RWPE2 (cell line): Measurements from ENCODE around the gene ADAMTS9.

Experiments used
- ATAC-seq: fragments of 200-7000 bp; cut with Tn5 transposase; 3 replicates; pipeline ENCODE4 v1.9.1; 2021; ENCODE audit warnings: low read depth
- DNase-seq: peaks from one replicate; pipeline ENCODE4 v3.0.0-alpha.2; 2020; ENCODE audit warnings: low spot score
- H3K27ac ChIP-seq: fragments of 450-650 bp; 2 replicates; pipeline ENCODE4 v1.5.1; 2017; ENCODE audit warnings: mild to moderate bottlenecking; ENCODE audit not compliant: poor library complexity, severe bottlenecking
- H3K27me3 ChIP-seq: fragments of 250-450 bp; sonication (Bioruptor Pico); 2 replicates; pipeline ENCODE4 v1.5.1; 2021; ENCODE audit warnings: mild to moderate bottlenecking, moderate library complexity; ENCODE audit not compliant: insufficient read depth, poor library complexity, severe bottlenecking
- H3K36me3 ChIP-seq: fragments of 250-450 bp; sonication (Bioruptor Pico); 2 replicates; pipeline ENCODE4 v1.5.1; 2020; ENCODE audit warnings: low read depth, mild to moderate bottlenecking, moderate library complexity
- H3K4me1 ChIP-seq: fragments of 250-450 bp; sonication (Bioruptor Pico); 2 replicates; pipeline ENCODE4 v1.5.1; 2021; ENCODE audit warnings: mild to moderate bottlenecking, moderate library complexity; ENCODE audit not compliant: insufficient read depth, poor library complexity, severe bottlenecking
- H3K4me3 ChIP-seq: fragments of 250-450 bp; sonication (Bioruptor Pico); 2 replicates; pipeline ENCODE4 v1.5.1; 2021; ENCODE audit warnings: mild to moderate bottlenecking, moderate library complexity; ENCODE audit not compliant: severe bottlenecking
- H3K9me3 ChIP-seq: fragments of 250-450 bp; sonication (Bioruptor Pico); 2 replicates; pipeline ENCODE4 v1.5.1; 2021; ENCODE audit warnings: mild to moderate bottlenecking, moderate library complexity; ENCODE audit not compliant: severe bottlenecking
- CTCF ChIP-seq: fragments of 450-650 bp; IDR thresholded peaks from one replicate; pipeline ENCODE4 v1.5.1; 2017; ENCODE audit warnings: mild to moderate bottlenecking, moderate library complexity; ENCODE audit not compliant: poor library complexity, severe bottlenecking

ADAMTS9 gene

GRCh38 chr3:64616953-64617352 lies 70.8 kb downstream of the ADAMTS9 start:
- no peak overlapping the region for H3K27ac ChIP-seq
- no peaks in the 10 kb centered on the region for H3K36me3 ChIP-seq
- no peak for ATAC-seq
- H3K4me1 ChIP-seq, result no peaks in the 10 kb centered on the region
- no peak overlapping the region for H3K4me3 ChIP-seq
- no peak for DNase-seq
- H3K27me3 ChIP-seq, result peaks cover 4% of the 10 kb centered on the region
- TF ChIP-seq CTCF, result no peak
- H3K9me3 ChIP-seq, result no peaks in the 10 kb centered on the region

- Histone ChIP-seq H3K4me3 (no peak overlapping the region), H3K4me1 (no peaks in the 10 kb centered on the region), H3K27me3 (peaks cover 4% of the 10 kb centered on the region), H3K27ac (no peak overlapping the region), H3K9me3 (no peaks in the 10 kb centered on the region), H3K36me3 (no peaks in the 10 kb centered on the region)
- no peak for ATAC-seq
- TF ChIP-seq CTCF, result no peak
- no peak for DNase-seq
Measured at GRCh38 chr3:64612916-64613526, 74.8 kb downstream of the ADAMTS9 start.

- no peak for DNase-seq
- no peak overlapping the region for H3K27ac ChIP-seq
- TF ChIP-seq CTCF, result no peak
Measured at GRCh38 chr3:64612082-64612860, 75.5 kb downstream of the ADAMTS9 start.

GRCh38 chr3:64608741-64609140 lies 79.1 kb downstream of the ADAMTS9 start:
- Histone ChIP-seq H3K27me3 (no peaks in the 10 kb centered on the region), H3K4me1 (no peaks in the 10 kb centered on the region), H3K36me3 (no peaks in the 10 kb centered on the region), H3K4me3 (no peak overlapping the region), H3K9me3 (no peaks in the 10 kb centered on the region), H3K27ac (no peak overlapping the region)
- no peak for TF ChIP-seq CTCF
- no peak for ATAC-seq
- DNase-seq, result no peak

More at GRCh38 chr3:64612082-64612860, 75.5 kb downstream of the ADAMTS9 start:
- ATAC-seq, result no peak
- H3K27me3 ChIP-seq, result peaks cover 4% of the 10 kb centered on the region
- H3K4me3 ChIP-seq, result no peak overlapping the region
- no peaks in the 10 kb centered on the region for H3K36me3 ChIP-seq
- no peaks in the 10 kb centered on the region for H3K9me3 ChIP-seq
- H3K4me1 ChIP-seq, result no peaks in the 10 kb centered on the region
